HepG2 (cell line): ENCODE results near the gene KIAA1549. TPM values are rescaled to one million over a fixed set of nuclear protein-coding genes. Genes with fewer than 3 reads are reported as not detected.

Experiments
- ATAC-seq: fragments of 200-7000 bp; cut with Tn5 transposase; 3 replicates; pipeline ENCODE4 v1.9.1; 2020; ENCODE audit warnings: mild to moderate bottlenecking, moderate library complexity
- BruUV-seq: library from RNA; stranded (reverse); fragments of 400-500 nt; replicated peaks from 2 replicates; lab custom pipeline; 2021; lab: Mats Ljungman, UMichigan
- CTCF ChIA-PET: fragments of 300-600 bp; formaldehyde crosslinking; extraction: SDS; loops from one replicate; lab custom pipeline; 2021; ENCODE audit warnings: low total read pairs, inconsistent platforms, low intra/inter-chr PET ratio; lab: Yijun Ruan, JAX
- POLR2A ChIA-PET: fragments of 350-600 bp; sonication (Branson Sonifier 250); formaldehyde crosslinking; loops from one replicate; lab custom pipeline; 2020; ENCODE audit warnings: antibody characterized with exemption, inconsistent platforms; lab: Yijun Ruan, JAX
- DNase-seq: peaks from one replicate; pipeline ENCODE4 v3.0.0-alpha.2; 2015; ENCODE audit warnings: low spot score
- FAIRE-seq: peaks from 3 replicates; lab custom pipeline; 2011; peaks lifted over from hg19 to GRCh38; lab: Jason Lieb, UNC
- H2AFZ ChIP-seq: one replicate; pipeline ENCODE4 v1.6.1; 2011; ENCODE audit warnings: low read length, inconsistent platforms
- H3K27ac ChIP-seq: fragments of 300-600 bp; 3 replicates; pipeline ENCODE4 v1.8.0; 2011; ENCODE audit warnings: mixed run types, mild to moderate bottlenecking, mixed read lengths, low read length, inconsistent platforms; ENCODE audit not compliant: insufficient read depth; ENCODE audit errors: extremely low read length
- H3K27me3 ChIP-seq, 2 experiments: fragments of 200-600 bp in 1 of 2; 2 replicates in 1 of 2; 3 replicates in 1 of 2; pipeline versions ENCODE4 v1.6.0 to v1.8.0; 2011; ENCODE audit warnings: low read length in 2 of 2, mild to moderate bottlenecking in 2 of 2, moderate library complexity in 2 of 2, inconsistent platforms in 1 of 2; ENCODE audit not compliant: insufficient read depth in 2 of 2, control insufficient read depth in 1 of 2
- H3K36me3 ChIP-seq, 2 experiments: fragments of 200-600 bp in 1 of 2; replicated peaks in 1 of 2; 2 replicates in 1 of 2; 3 replicates in 1 of 2; pipeline versions ENCODE4 v1.5.1 to v1.8.0; 2011; ENCODE audit warnings: low read length in 2 of 2, inconsistent platforms in 1 of 2; ENCODE audit not compliant: insufficient read depth in 2 of 2, control insufficient read depth in 1 of 2
- H3K4me1 ChIP-seq: 2 replicates; pipeline ENCODE4 v1.5.1; 2012; ENCODE audit warnings: low read length, inconsistent platforms; ENCODE audit not compliant: insufficient read depth
- H3K4me2 ChIP-seq: 2 replicates; pipeline ENCODE4 v1.6.0; 2011; ENCODE audit warnings: low read depth, low read length, inconsistent platforms
- H3K4me3 ChIP-seq, 3 experiments: fragments of 200-600 bp in 1 of 3; sonication (generic), shearing (Covaris generic) in 1 of 3; replicated peaks in 1 of 3; 2 replicates each; pipeline ENCODE4 v1.5.1; 2011 to 2016; ENCODE audit warnings: low read length in 3 of 3, inconsistent platforms in 2 of 3, low read depth in 2 of 3, mild to moderate bottlenecking in 2 of 3, control low read depth in 1 of 3, mixed read lengths in 1 of 3; ENCODE audit not compliant: insufficient read depth in 1 of 3
- H3K79me2 ChIP-seq: one replicate; pipeline ENCODE4 v1.6.1; 2011; ENCODE audit warnings: low read length, inconsistent platforms; ENCODE audit not compliant: insufficient read depth
- H3K9ac ChIP-seq: 2 replicates; pipeline ENCODE4 v1.6.0; 2011; ENCODE audit warnings: mild to moderate bottlenecking, low read depth, low read length, inconsistent platforms; ENCODE audit not compliant: insufficient read depth
- H3K9me3 ChIP-seq: 2 replicates; pipeline ENCODE4 v1.5.1; 2012; ENCODE audit warnings: mild to moderate bottlenecking, low read length
- H4K20me1 ChIP-seq: 2 replicates; pipeline ENCODE4 v1.6.0; 2011; ENCODE audit warnings: inconsistent platforms, mild to moderate bottlenecking, low read length, moderate library complexity; ENCODE audit not compliant: insufficient read depth
- ATF1 ChIP-seq: IDR thresholded peaks from 2 replicates; pipeline ENCODE4 v1.6.1; 2016; ENCODE audit warnings: mild to moderate bottlenecking, control low read depth
- DNMT1 ChIP-seq: sonication (generic); formaldehyde crosslinking; IDR thresholded peaks from 2 replicates; pipeline ENCODE4 v1.5.1; 2020; ENCODE audit warnings: mild to moderate bottlenecking, missing genetic modification reagents
- GATA4 ChIP-seq: sonication (generic); IDR thresholded peaks from 2 replicates; pipeline ENCODE4 v1.6.1; 2016; ENCODE audit warnings: antibody characterized with exemption, low read depth, borderline replicate concordance
- GFI1 ChIP-seq: sonication (generic); formaldehyde crosslinking; IDR thresholded peaks from 2 replicates; pipeline ENCODE4 v1.5.0; 2020; ENCODE audit warnings: missing genetic modification reagents, mild to moderate bottlenecking, borderline replicate concordance
- HMGXB3 ChIP-seq: sonication (generic); formaldehyde crosslinking; IDR thresholded peaks from 2 replicates; pipeline ENCODE4 v1.4.0; 2020; ENCODE audit warnings: missing genetic modification reagents, borderline replicate concordance
- KLF15 ChIP-seq: sonication (generic); formaldehyde crosslinking; IDR thresholded peaks from 2 replicates; pipeline ENCODE4 v1.8.1; 2023; ENCODE audit warnings: borderline replicate concordance, mild to moderate bottlenecking, inconsistent platforms, missing genetic modification reagents, mixed read lengths
- PHF20 ChIP-seq: sonication (generic); formaldehyde crosslinking; IDR thresholded peaks from 2 replicates; pipeline ENCODE4 v1.5.0; 2020; ENCODE audit warnings: mild to moderate bottlenecking, missing genetic modification reagents
- SPEN ChIP-seq: sonication (generic); formaldehyde crosslinking; IDR thresholded peaks from 2 replicates; pipeline ENCODE4 v1.5.1; 2020; ENCODE audit warnings: low read depth, mild to moderate bottlenecking, missing genetic modification reagents
- ZBTB42 ChIP-seq: sonication (generic); formaldehyde crosslinking; IDR thresholded peaks from 2 replicates; pipeline ENCODE4 v1.5.0; 2020; ENCODE audit warnings: mild to moderate bottlenecking, missing genetic modification reagents
- ZNF333 ChIP-seq: sonication (generic); formaldehyde crosslinking; IDR thresholded peaks from 2 replicates; pipeline ENCODE4 v1.4.0; 2020; ENCODE audit warnings: mild to moderate bottlenecking, missing genetic modification reagents, borderline replicate concordance
- ZNF629 ChIP-seq: sonication (generic); formaldehyde crosslinking; conservative IDR thresholded peaks from 2 replicates; pipeline ENCODE4 v1.5.0; 2020; ENCODE audit warnings: missing genetic modification reagents
- WGBS: methylation state at CpG from one replicate; pipeline ENCODE4 v1.1.6; 2017; ENCODE audit warnings: low lambda C conversion rate; 5-methylcytosine and 5-hydroxymethylcytosine counted together
- in situ Hi-C: cut with HindIII; loops from 2 replicates; pipeline ENCODE4 v1.10.0; 2017; ENCODE audit warnings: low pct_unique_long_range_greater_than_20kb; ENCODE audit not compliant: extremely low pct_ligation_motif_present
- intact Hi-C: fragments of 100-400 bp; cut with micrococcal nuclease; formaldehyde crosslinking; loops from one replicate; pipeline ENCODE4 v1.10.0; 2022; ENCODE audit not compliant: unreplicated experiment
- polyA plus RNA-seq, 8 experiments: library from polyadenylated mRNA; depleted of rRNA in 3 of 8; stranded (reverse) in 7 of 8; unstranded in 1 of 8; fragments of >200 nt; fragmentation: Illumina TruSeq in 4 of 8; extraction: Trizol in 4 of 8; gene quantifications; 2 replicates each; pipeline versions ENCODE4 v1.2.1 to v1.2.3, GENCODE V29; 2011 to 2016; ENCODE audit warnings: low read depth in 4 of 8, missing spikeins in 1 of 8, mixed read lengths in 1 of 8; ENCODE audit not compliant: insufficient read depth in 1 of 8
- total RNA-seq, 5 experiments: library from RNA; depleted of rRNA; stranded (reverse); fragments of >200 nt; fragmentation: Illumina TruSeq; extraction: Trizol; gene quantifications; 2 replicates each; pipeline ENCODE4 v1.2.3, GENCODE V29; 2016; ENCODE audit warnings: low read depth in 1 of 5
- TF ChIP-seq, protein P1 (sequence below): sonication (generic); formaldehyde crosslinking; IDR thresholded peaks from 2 replicates; pipeline ENCODE4 v1.4.0; 2020; ENCODE audit warnings: missing genetic modification reagents
- TF ChIP-seq, protein P2 (sequence below), 2 experiments: IDR thresholded peaks; 2 replicates each; pipeline ENCODE4 v1.6.1; 2011 to 2012; ENCODE audit warnings: low read length in 2 of 2, borderline replicate concordance in 1 of 2, low read depth in 1 of 2, mild to moderate bottlenecking in 1 of 2, moderate library complexity in 1 of 2
- TF ChIP-seq, protein P3 (sequence below): sonication (generic); formaldehyde crosslinking; IDR thresholded peaks from 2 replicates; pipeline ENCODE4 v1.8.0; 2022; ENCODE audit warnings: mild to moderate bottlenecking, missing genetic modification reagents; ENCODE audit not compliant: insufficient replicate concordance

KIAA1549 gene
- total and polyA plus RNA-seq, 2 of the 13 experiments (the other 11 are each of a cell fraction or from before 2014, with no cell fraction given): 1.1 to 1.8 TPM

DNA sequence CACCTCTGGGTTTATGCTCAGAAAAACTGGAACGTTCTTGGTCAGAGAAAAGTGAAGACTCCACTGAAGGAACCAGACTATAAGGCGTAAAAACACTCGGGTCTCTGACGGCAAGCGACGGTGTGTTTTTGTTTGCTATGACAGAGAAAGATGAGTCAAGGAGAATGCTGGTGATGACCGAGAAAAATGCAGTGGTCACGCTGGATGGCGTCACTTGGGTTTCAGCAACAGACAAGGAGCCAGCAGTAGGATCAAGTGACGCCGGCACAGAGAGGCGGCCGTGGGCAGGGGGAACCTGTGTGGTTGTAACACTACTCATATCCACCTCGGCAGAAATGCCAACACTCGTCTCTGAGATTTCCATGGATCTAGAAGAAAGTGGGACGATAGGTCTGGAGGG lies 63.4 kb downstream of the KIAA1549 start:
- no peaks in the 10 kb centered on the region for H3K9me3 ChIP-seq
- BruUV-seq: no TSS peak
- intact Hi-C loops (no loop called here), in situ Hi-C loops (no loop called here)
- ATAC-seq (no peak), FAIRE-seq (no peak), DNase-seq (no peak)
- CTCF ChIA-PET: no interaction called here
- no peak overlapping the region for H3K9ac ChIP-seq
- no peaks in the 10 kb centered on the region for H4K20me1 ChIP-seq
- H3K79me2 ChIP-seq: no peaks in the 10 kb centered on the region
- no peaks in the 10 kb centered on the region; a peak in 1 of 5 replicates for H3K36me3 ChIP-seq
- no peaks in the 10 kb centered on the region for H3K27me3 ChIP-seq
- H2AFZ ChIP-seq: no peak overlapping the region
- no peak overlapping the region for H3K27ac ChIP-seq
- POLR2A ChIA-PET: no interaction called here
- WGBS: 93% methylated on average over 16 of the region's 16 CpGs
- no peaks in the 10 kb centered on the region for H3K4me1 ChIP-seq
- no peak overlapping the region for H3K4me2 ChIP-seq
- TF ChIP-seq, protein P1, sequence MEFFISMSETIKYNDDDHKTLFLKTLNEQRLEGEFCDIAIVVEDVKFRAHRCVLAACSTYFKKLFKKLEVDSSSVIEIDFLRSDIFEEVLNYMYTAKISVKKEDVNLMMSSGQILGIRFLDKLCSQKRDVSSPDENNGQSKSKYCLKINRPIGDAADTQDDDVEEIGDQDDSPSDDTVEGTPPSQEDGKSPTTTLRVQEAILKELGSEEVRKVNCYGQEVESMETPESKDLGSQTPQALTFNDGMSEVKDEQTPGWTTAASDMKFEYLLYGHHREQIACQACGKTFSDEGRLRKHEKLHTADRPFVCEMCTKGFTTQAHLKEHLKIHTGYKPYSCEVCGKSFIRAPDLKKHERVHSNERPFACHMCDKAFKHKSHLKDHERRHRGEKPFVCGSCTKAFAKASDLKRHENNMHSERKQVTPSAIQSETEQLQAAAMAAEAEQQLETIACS (CRISPR knock-in tag): no peak
- TF ChIP-seq GATA4 (no peak), DNMT1 (CRISPR knock-in tag) (no peak), ZNF629 (CRISPR knock-in tag) (no peak), SPEN (CRISPR knock-in tag) (no peak), ATF1 (CRISPR knock-in tag) (no peak), PHF20 (CRISPR knock-in tag) (no peak), GFI1 (CRISPR knock-in tag) (no peak), ZBTB42 (CRISPR knock-in tag) (no peak), HMGXB3 (no peak), ZNF333 (no peak), KLF15 (no peak)
- TF ChIP-seq, protein P2, sequence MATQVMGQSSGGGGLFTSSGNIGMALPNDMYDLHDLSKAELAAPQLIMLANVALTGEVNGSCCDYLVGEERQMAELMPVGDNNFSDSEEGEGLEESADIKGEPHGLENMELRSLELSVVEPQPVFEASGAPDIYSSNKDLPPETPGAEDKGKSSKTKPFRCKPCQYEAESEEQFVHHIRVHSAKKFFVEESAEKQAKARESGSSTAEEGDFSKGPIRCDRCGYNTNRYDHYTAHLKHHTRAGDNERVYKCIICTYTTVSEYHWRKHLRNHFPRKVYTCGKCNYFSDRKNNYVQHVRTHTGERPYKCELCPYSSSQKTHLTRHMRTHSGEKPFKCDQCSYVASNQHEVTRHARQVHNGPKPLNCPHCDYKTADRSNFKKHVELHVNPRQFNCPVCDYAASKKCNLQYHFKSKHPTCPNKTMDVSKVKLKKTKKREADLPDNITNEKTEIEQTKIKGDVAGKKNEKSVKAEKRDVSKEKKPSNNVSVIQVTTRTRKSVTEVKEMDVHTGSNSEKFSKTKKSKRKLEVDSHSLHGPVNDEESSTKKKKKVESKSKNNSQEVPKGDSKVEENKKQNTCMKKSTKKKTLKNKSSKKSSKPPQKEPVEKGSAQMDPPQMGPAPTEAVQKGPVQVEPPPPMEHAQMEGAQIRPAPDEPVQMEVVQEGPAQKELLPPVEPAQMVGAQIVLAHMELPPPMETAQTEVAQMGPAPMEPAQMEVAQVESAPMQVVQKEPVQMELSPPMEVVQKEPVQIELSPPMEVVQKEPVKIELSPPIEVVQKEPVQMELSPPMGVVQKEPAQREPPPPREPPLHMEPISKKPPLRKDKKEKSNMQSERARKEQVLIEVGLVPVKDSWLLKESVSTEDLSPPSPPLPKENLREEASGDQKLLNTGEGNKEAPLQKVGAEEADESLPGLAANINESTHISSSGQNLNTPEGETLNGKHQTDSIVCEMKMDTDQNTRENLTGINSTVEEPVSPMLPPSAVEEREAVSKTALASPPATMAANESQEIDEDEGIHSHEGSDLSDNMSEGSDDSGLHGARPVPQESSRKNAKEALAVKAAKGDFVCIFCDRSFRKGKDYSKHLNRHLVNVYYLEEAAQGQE (IDR thresholded peaks at IDR 0.05; ENCODE audit: borderline replicate concordance in 1 of 2, low read depth in 1 of 2, low read length in 2 of 2): no peak
- TF ChIP-seq, protein P3, sequence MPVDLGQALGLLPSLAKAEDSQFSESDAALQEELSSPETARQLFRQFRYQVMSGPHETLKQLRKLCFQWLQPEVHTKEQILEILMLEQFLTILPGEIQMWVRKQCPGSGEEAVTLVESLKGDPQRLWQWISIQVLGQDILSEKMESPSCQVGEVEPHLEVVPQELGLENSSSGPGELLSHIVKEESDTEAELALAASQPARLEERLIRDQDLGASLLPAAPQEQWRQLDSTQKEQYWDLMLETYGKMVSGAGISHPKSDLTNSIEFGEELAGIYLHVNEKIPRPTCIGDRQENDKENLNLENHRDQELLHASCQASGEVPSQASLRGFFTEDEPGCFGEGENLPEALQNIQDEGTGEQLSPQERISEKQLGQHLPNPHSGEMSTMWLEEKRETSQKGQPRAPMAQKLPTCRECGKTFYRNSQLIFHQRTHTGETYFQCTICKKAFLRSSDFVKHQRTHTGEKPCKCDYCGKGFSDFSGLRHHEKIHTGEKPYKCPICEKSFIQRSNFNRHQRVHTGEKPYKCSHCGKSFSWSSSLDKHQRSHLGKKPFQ (CRISPR knock-in tag): no peak
- TF ChIP-seq, all 625 proteins: peak for 0
- H3K4me3 ChIP-seq: no peak overlapping the region
